GM20000 (cell line): ENCODE data around the gene WNT1.

Experiments
- DNase-seq: peaks from one replicate; pipeline ENCODE4 v3.0.0; 2012; ENCODE audit warnings: low spot score
- CTCF ChIP-seq: IDR thresholded peaks from 2 replicates; pipeline ENCODE4 v1.5.1; 2012; ENCODE audit warnings: mild to moderate bottlenecking, control low read depth; ENCODE audit errors: extremely low read depth, missing control alignments

The WNT1 gene

GRCh38 chr12:48937170-48937569 is 41.0 kb upstream of the WNT1 start:
- no peak for DNase-seq
- TF ChIP-seq CTCF: no peak

- DNase-seq: no peak
- TF ChIP-seq CTCF: no peak
These were observed 39.3 kb upstream of the WNT1 start for GRCh38 chr12:48938805-48939204.

GRCh38 chr12:48940181-48940580 is 37.9 kb upstream of the WNT1 start:
- DNase-seq: no peak
- no peak for TF ChIP-seq CTCF

GRCh38 chr12:48943221-48943620 is 34.9 kb upstream of the WNT1 start:
- no peak for TF ChIP-seq CTCF
- DNase-seq: no peak

GRCh38 chr12:48946205-48946604 is 31.9 kb upstream of the WNT1 start:
- no peak for TF ChIP-seq CTCF
- DNase-seq: no peak

- DNase-seq: no peak
- no peak for TF ChIP-seq CTCF
These were observed 31.2 kb upstream of the WNT1 start for GRCh38 chr12:48946943-48947342.

GRCh38 chr12:48947727-48948126 is 30.4 kb upstream of the WNT1 start:
- DNase-seq: no peak
- TF ChIP-seq CTCF: no peak
